ENCODE results near the gene EXOC3L2. TPM values are rescaled to one million over a fixed set of nuclear protein-coding genes. Genes with fewer than 3 reads are reported as not detected.

EXOC3L2 gene
- total RNA-seq, 1 experiment from 2014 or later: not detected

DNA sequence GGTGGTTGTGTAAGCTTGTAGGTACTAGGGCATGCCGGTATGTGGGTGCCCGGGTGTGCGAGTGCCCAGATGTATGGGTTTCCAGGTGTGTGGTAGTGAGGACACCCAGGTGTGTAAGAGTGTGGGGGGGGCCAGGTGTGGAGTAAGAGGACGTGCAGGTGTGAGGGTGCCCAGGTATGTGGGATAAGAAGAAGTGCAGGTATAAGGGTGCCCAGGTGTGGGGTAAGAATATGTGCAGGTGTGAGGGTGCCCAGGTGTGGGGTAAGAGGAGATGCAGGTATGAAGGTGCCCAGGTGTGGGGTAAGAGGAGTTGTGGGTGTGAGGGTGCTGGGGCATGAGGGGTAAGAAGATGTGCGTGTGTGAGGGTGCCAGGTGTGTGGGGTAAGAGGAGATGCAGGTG lies 20.2 kb upstream of the EXOC3L2 start:
- Histone ChIP-seq H4K20me1 (ENCODE audit: insufficient read depth, low read depth, low read length) (no peaks in the 10 kb centered on the region), H3K27me3 (ENCODE audit: low read length) (no peaks in the 10 kb centered on the region), H3K4me1 (ENCODE audit: low read length) (no peaks in the 10 kb centered on the region), H2AFZ (ENCODE audit: low read length) (no peak overlapping the region), H3K9me3 (ENCODE audit: low read length) (no peaks in the 10 kb centered on the region), H3K27ac (ENCODE audit: low read length) (no peak overlapping the region), H3K79me2 (ENCODE audit: low read length) (no peaks in the 10 kb centered on the region), H3K4me3 (ENCODE audit: low read length) (no peak overlapping the region), H3K9ac (ENCODE audit: low read length) (no peak overlapping the region), H3K9me2 (replicated peaks; ENCODE audit: insufficient read depth, low read length) (no peaks in the 10 kb centered on the region), H3K4me2 (ENCODE audit: low read depth, low read length, poor library complexity, severe bottlenecking) (no peak overlapping the region), H3K36me3 (ENCODE audit: insufficient read depth, low read length) (no peaks in the 10 kb centered on the region)
- DNase-seq: no peak

DNA sequence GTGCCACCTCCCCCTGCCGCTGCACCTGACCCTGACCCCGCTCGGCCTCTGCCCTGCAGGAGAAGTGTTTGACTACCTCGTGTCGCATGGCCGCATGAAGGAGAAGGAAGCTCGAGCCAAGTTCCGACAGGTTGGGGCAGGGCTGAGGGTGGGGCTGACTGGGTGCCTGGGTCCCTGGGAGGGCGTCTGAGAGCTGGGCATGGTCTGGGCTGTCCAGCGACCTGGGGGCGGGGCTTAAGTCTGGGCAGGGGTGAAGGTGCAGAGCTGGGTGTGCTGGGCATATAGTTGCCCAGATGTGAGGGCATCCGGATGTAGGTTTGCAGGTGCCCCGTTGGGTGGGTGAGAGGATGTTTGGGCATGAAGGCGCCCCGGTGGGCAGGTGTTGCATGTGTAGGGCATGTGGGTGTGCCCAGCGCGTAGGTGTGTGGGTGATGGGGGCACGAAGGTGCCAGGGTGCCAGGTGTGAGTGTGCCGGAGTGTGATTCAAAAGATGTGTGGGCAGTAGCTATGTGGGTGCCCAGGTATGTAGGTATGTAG lies 19.6 kb upstream of the EXOC3L2 start:
- Histone ChIP-seq H3K27me3 (ENCODE audit: low read length) (no peaks in the 10 kb centered on the region), H3K4me1 (ENCODE audit: low read length) (no peaks in the 10 kb centered on the region), H2AFZ (ENCODE audit: low read length) (no peak overlapping the region), H3K9me3 (ENCODE audit: low read length) (no peaks in the 10 kb centered on the region), H3K9ac (ENCODE audit: low read length) (no peak overlapping the region), H4K20me1 (ENCODE audit: insufficient read depth, low read depth, low read length) (no peaks in the 10 kb centered on the region), H3K4me2 (ENCODE audit: low read depth, low read length, poor library complexity, severe bottlenecking) (no peak overlapping the region), H3K27ac (ENCODE audit: low read length) (no peak overlapping the region), H3K9me2 (replicated peaks; ENCODE audit: insufficient read depth, low read length) (no peaks in the 10 kb centered on the region), H3K79me2 (ENCODE audit: low read length) (no peaks in the 10 kb centered on the region), H3K36me3 (ENCODE audit: insufficient read depth, low read length) (no peaks in the 10 kb centered on the region), H3K4me3 (ENCODE audit: low read length) (no peak overlapping the region)
- no peak for DNase-seq

GRCh38 chr19:45263013-45263412 lies 17.8 kb upstream of the EXOC3L2 start:
- H3K36me3 ChIP-seq (ENCODE audit: insufficient read depth, low read length): no peaks in the 10 kb centered on the region

DNA sequence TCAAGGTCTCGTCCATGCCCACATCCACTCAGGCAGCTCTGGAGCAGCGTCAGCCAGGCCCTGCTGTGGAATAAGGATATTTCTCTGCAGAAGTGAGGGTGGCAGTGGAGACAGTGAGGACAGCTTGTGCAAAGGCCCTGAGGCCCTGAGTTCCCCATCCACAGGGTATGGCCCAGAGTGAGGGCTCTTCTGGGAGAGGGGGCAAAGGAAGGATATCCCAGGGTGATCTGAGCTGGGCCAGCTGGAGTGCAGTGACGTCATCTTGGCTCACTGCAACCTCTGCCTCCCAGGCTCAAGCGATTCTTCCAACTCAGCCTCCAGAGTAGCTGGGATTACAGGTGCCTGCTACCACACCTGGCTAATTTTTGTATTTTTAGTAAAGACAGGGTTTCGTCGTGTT lies 17.4 kb upstream of the EXOC3L2 start:
- no peak overlapping the region for H2AFZ ChIP-seq (ENCODE audit: low read length)
- H3K27ac ChIP-seq (ENCODE audit: low read length): no peak overlapping the region
- H3K4me2 ChIP-seq (ENCODE audit: low read depth, low read length, poor library complexity, severe bottlenecking): no peak overlapping the region
- no peaks in the 10 kb centered on the region for H3K9me2 ChIP-seq (replicated peaks; ENCODE audit: insufficient read depth, low read length)
- H3K27me3 ChIP-seq (ENCODE audit: low read length): no peaks in the 10 kb centered on the region
- no peak overlapping the region for H3K4me3 ChIP-seq (ENCODE audit: low read length)
- no peak for DNase-seq
- no peaks in the 10 kb centered on the region for H3K79me2 ChIP-seq (ENCODE audit: low read length)
- H3K9ac ChIP-seq (ENCODE audit: low read length): no peak overlapping the region
- no peaks in the 10 kb centered on the region for H3K36me3 ChIP-seq (ENCODE audit: insufficient read depth, low read length)
- H4K20me1 ChIP-seq (ENCODE audit: insufficient read depth, low read depth, low read length): no peaks in the 10 kb centered on the region
- H3K4me1 ChIP-seq (ENCODE audit: low read length): no peaks in the 10 kb centered on the region
- H3K9me3 ChIP-seq (ENCODE audit: low read length): no peaks in the 10 kb centered on the region

More at GRCh38 chr19:45263013-45263412, 17.8 kb upstream of the EXOC3L2 start:
- H3K9me3 ChIP-seq (ENCODE audit: low read length): no peaks in the 10 kb centered on the region
- H3K4me2 ChIP-seq (ENCODE audit: low read depth, low read length, poor library complexity, severe bottlenecking): no peak overlapping the region
- H2AFZ ChIP-seq (ENCODE audit: low read length): no peak overlapping the region
- no peak overlapping the region for H3K9ac ChIP-seq (ENCODE audit: low read length)
- no peaks in the 10 kb centered on the region for H3K27me3 ChIP-seq (ENCODE audit: low read length)
- no peaks in the 10 kb centered on the region for H4K20me1 ChIP-seq (ENCODE audit: insufficient read depth, low read depth, low read length)
- DNase-seq: no peak
- no peaks in the 10 kb centered on the region for H3K4me1 ChIP-seq (ENCODE audit: low read length)
- no peaks in the 10 kb centered on the region for H3K9me2 ChIP-seq (replicated peaks; ENCODE audit: insufficient read depth, low read length)
- H3K27ac ChIP-seq (ENCODE audit: low read length): no peak overlapping the region
- no peaks in the 10 kb centered on the region for H3K79me2 ChIP-seq (ENCODE audit: low read length)
- no peak overlapping the region for H3K4me3 ChIP-seq (ENCODE audit: low read length)

DNA sequence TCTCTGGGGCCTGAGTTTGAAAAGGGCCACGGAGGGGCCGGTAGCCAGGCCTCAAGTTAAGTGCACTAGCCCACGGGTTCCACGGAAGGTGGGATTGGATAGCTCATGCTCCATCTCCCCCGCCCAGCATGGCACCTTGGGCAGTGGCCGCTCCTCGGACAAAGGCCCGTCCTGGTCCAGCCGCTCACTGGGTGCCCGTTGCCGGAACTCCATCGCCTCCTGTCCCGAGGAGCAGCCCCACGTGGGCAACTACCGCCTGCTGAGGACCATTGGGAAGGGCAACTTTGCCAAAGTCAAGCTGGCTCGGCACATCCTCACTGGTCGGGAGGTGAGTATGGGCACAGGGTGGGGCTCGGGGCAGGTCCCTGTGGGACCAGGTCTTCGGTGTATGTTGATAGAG lies 13.7 kb upstream of the EXOC3L2 start:
- no peak overlapping the region for H3K4me3 ChIP-seq (ENCODE audit: low read length)
- H3K27ac ChIP-seq (ENCODE audit: low read length): no peak overlapping the region
- no peak overlapping the region for H2AFZ ChIP-seq (ENCODE audit: low read length)
- H4K20me1 ChIP-seq (ENCODE audit: insufficient read depth, low read depth, low read length): no peaks in the 10 kb centered on the region
- H3K9ac ChIP-seq (ENCODE audit: low read length): no peak overlapping the region
- no peaks in the 10 kb centered on the region for H3K9me2 ChIP-seq (replicated peaks; ENCODE audit: insufficient read depth, low read length)
- H3K9me3 ChIP-seq (ENCODE audit: low read length): no peaks in the 10 kb centered on the region
- no peaks in the 10 kb centered on the region for H3K27me3 ChIP-seq (ENCODE audit: low read length)
- DNase-seq: no peak
- no peak overlapping the region for H3K4me2 ChIP-seq (ENCODE audit: low read depth, low read length, poor library complexity, severe bottlenecking)
- H3K4me1 ChIP-seq (ENCODE audit: low read length): peaks cover 4% of the 10 kb centered on the region
- no peaks in the 10 kb centered on the region for H3K36me3 ChIP-seq (ENCODE audit: insufficient read depth, low read length)
- peaks cover 27% of the 10 kb centered on the region for H3K79me2 ChIP-seq (ENCODE audit: low read length)

GRCh38 chr19:45256836-45257235 lies 11.6 kb upstream of the EXOC3L2 start:
- H3K9ac ChIP-seq (ENCODE audit: low read length): no peak overlapping the region
- no peaks in the 10 kb centered on the region for H3K36me3 ChIP-seq (ENCODE audit: insufficient read depth, low read length)
- H4K20me1 ChIP-seq (ENCODE audit: insufficient read depth, low read depth, low read length): no peaks in the 10 kb centered on the region

DNA sequence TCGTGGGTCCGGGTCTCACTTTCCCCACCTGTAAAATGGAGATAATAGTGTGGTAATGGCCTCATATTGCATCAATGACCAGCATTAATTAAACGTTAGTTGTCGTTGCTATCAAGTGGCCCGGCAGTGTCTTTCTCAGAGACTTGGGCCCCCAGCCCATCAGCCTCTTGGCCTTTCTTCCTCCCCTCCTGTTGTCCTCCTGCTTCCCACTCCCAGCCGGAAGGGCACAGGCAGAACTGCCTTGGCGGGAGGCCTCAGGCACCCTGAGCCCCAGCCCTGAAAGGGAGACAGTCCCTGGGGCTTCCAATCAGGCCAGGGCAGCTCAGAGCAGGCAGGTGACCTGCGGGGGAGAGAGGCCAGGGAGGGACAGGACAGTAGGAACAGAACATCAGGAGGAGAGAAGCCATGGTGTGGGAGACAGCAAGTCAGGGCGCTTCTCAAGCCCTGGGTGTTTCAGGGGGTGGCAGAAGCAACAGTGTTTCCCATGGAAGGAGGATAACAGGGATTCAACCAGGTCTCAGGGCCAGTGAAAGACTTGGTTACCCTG lies 10.5 kb upstream of the EXOC3L2 start:
- Histone ChIP-seq H3K9me3 (ENCODE audit: low read length) (no peaks in the 10 kb centered on the region), H3K27ac (ENCODE audit: low read length) (no peak overlapping the region), H2AFZ (ENCODE audit: low read length) (no peak overlapping the region), H3K4me2 (ENCODE audit: low read depth, low read length, poor library complexity, severe bottlenecking) (no peak overlapping the region), H4K20me1 (ENCODE audit: insufficient read depth, low read depth, low read length) (no peaks in the 10 kb centered on the region), H3K36me3 (ENCODE audit: insufficient read depth, low read length) (no peaks in the 10 kb centered on the region), H3K79me2 (ENCODE audit: low read length) (peaks cover 52% of the 10 kb centered on the region), H3K27me3 (ENCODE audit: low read length) (no peaks in the 10 kb centered on the region), H3K4me1 (ENCODE audit: low read length) (peaks cover 24% of the 10 kb centered on the region), H3K4me3 (ENCODE audit: low read length) (no peak overlapping the region), H3K9ac (ENCODE audit: low read length) (no peak overlapping the region), H3K9me2 (replicated peaks; ENCODE audit: insufficient read depth, low read length) (no peaks in the 10 kb centered on the region)
- DNase-seq: no peak

More at GRCh38 chr19:45256836-45257235, 11.6 kb upstream of the EXOC3L2 start:
- DNase-seq: no peak
- Histone ChIP-seq H3K27ac (ENCODE audit: low read length) (no peak overlapping the region), H3K27me3 (ENCODE audit: low read length) (no peaks in the 10 kb centered on the region), H3K9me3 (ENCODE audit: low read length) (no peaks in the 10 kb centered on the region), H3K79me2 (ENCODE audit: low read length) (peaks cover 47% of the 10 kb centered on the region), H2AFZ (ENCODE audit: low read length) (no peak overlapping the region), H3K9me2 (replicated peaks; ENCODE audit: insufficient read depth, low read length) (no peaks in the 10 kb centered on the region), H3K4me3 (ENCODE audit: low read length) (no peak overlapping the region), H3K4me1 (ENCODE audit: low read length) (peaks cover 21% of the 10 kb centered on the region), H3K4me2 (ENCODE audit: low read depth, low read length, poor library complexity, severe bottlenecking) (no peak overlapping the region)

DNA sequence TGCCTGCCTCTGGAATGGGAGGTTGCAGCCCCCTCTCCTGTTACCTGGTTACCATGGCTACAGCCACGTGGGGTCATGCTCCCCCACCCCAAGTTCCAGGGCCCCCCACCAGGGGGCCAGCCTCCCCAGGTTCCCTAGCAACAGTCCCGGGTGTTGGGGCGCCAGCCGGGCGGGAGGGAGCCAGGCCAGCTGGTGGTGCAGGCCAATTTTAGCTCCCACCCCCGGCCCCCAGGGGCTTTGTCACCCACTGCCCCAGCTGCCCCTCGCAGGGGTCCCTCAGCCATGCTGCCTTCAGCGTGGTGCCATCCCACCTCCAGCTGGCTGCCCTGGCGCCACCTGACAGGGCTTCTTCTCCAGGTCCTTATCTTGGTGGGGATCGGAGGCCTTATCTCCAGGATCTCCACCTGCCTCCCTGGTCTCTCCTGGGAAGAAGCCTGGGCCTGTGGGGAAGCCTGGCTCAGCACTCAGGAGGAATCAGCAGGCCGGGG lies 8.9 kb upstream of the EXOC3L2 start:
- DNase-seq: peak; percentile 67
- Histone ChIP-seq H3K9me3 (ENCODE audit: low read length) (no peaks in the 10 kb centered on the region), H3K4me3 (ENCODE audit: low read length) (no peak overlapping the region), H3K79me2 (ENCODE audit: low read length) (peaks cover 52% of the 10 kb centered on the region), H3K9me2 (replicated peaks; ENCODE audit: insufficient read depth, low read length) (no peaks in the 10 kb centered on the region), H3K36me3 (ENCODE audit: insufficient read depth, low read length) (no peaks in the 10 kb centered on the region), H3K9ac (ENCODE audit: low read length) (no peak overlapping the region), H2AFZ (ENCODE audit: low read length) (no peak overlapping the region), H3K27me3 (ENCODE audit: low read length) (no peaks in the 10 kb centered on the region), H3K27ac (ENCODE audit: low read length) (no peak overlapping the region), H4K20me1 (ENCODE audit: insufficient read depth, low read depth, low read length) (no peaks in the 10 kb centered on the region), H3K4me1 (ENCODE audit: low read length) (peaks cover 28% of the 10 kb centered on the region), H3K4me2 (ENCODE audit: low read depth, low read length, poor library complexity, severe bottlenecking) (no peak overlapping the region)
